Measurements from ENCODE around the gene SLC7A14. TPM values are rescaled to one million over a fixed set of nuclear protein-coding genes. Genes with fewer than 3 reads are reported as not detected.

The SLC7A14 gene
- total RNA-seq, 1 donor from 2014 or later = 0.07 TPM

- no peaks in the 10 kb centered on the region for H3K4me1 Mint-ChIP-seq
- no peak overlapping the region for H3K27ac Mint-ChIP-seq (ENCODE audit: unreplicated experiment)
- no peaks in the 10 kb centered on the region for H3K9me3 Mint-ChIP-seq
- no peak for TF ChIP-seq CTCF (conservative IDR thresholded peaks at IDR 0.05)
- no peaks in the 10 kb centered on the region for H3K27me3 Mint-ChIP-seq (ENCODE audit: low read depth)
- no peaks in the 10 kb centered on the region for H3K36me3 Mint-ChIP-seq (ENCODE audit: low read depth)
- H3K4me3 Mint-ChIP-seq = no peak overlapping the region
- DNase-seq (ENCODE audit: low read depth, low spot score) = no peak
These were observed 92.1 kb downstream of the SLC7A14 start for GRCh38 chr3:170493712-170494182.

GRCh38 chr3:170491901-170492300 is 94.0 kb downstream of the SLC7A14 start:
- no peaks in the 10 kb centered on the region for H3K9me3 Mint-ChIP-seq
- DNase-seq (ENCODE audit: low read depth, low spot score) = no peak

GRCh38 chr3:170490828-170491560 is 94.9 kb downstream of the SLC7A14 start:
- Mint-ChIP-seq H3K36me3 (ENCODE audit: low read depth) (no peaks in the 10 kb centered on the region), H3K27ac (ENCODE audit: unreplicated experiment) (no peak overlapping the region), H3K4me3 (no peak overlapping the region), H3K9me3 (no peaks in the 10 kb centered on the region), H3K27me3 (ENCODE audit: low read depth) (no peaks in the 10 kb centered on the region), H3K4me1 (peaks cover 12% of the 10 kb centered on the region)
- DNase-seq (ENCODE audit: low read depth, low spot score) = no peak
- TF ChIP-seq CTCF (conservative IDR thresholded peaks at IDR 0.05) = no peak

More at GRCh38 chr3:170491901-170492300, 94.0 kb downstream of the SLC7A14 start:
- H3K36me3 Mint-ChIP-seq (ENCODE audit: low read depth) = no peaks in the 10 kb centered on the region
- H3K27ac Mint-ChIP-seq (ENCODE audit: unreplicated experiment) = no peak overlapping the region
- no peaks in the 10 kb centered on the region for H3K27me3 Mint-ChIP-seq (ENCODE audit: low read depth)
- peaks cover 3% of the 10 kb centered on the region for H3K4me1 Mint-ChIP-seq
- TF ChIP-seq CTCF (conservative IDR thresholded peaks at IDR 0.05) = no peak
- H3K4me3 Mint-ChIP-seq = no peak overlapping the region

GRCh38 chr3:170488802-170489201 is 97.1 kb downstream of the SLC7A14 start:
- no peak overlapping the region for H3K4me3 Mint-ChIP-seq
- DNase-seq (ENCODE audit: low read depth, low spot score) = no peak
- no peaks in the 10 kb centered on the region for H3K36me3 Mint-ChIP-seq (ENCODE audit: low read depth)
- H3K4me1 Mint-ChIP-seq = peaks cover 20% of the 10 kb centered on the region
- H3K27me3 Mint-ChIP-seq (ENCODE audit: low read depth) = no peaks in the 10 kb centered on the region
- TF ChIP-seq CTCF (conservative IDR thresholded peaks at IDR 0.05) = no peak
- no peak overlapping the region for H3K27ac Mint-ChIP-seq (ENCODE audit: unreplicated experiment)
- no peaks in the 10 kb centered on the region for H3K9me3 Mint-ChIP-seq

- H3K4me3 Mint-ChIP-seq = no peak overlapping the region
- H3K27ac Mint-ChIP-seq (ENCODE audit: unreplicated experiment) = no peak overlapping the region
- no peaks in the 10 kb centered on the region for H3K9me3 Mint-ChIP-seq
- no peak for TF ChIP-seq CTCF (conservative IDR thresholded peaks at IDR 0.05)
- H3K4me1 Mint-ChIP-seq = peaks cover 20% of the 10 kb centered on the region
- no peak for DNase-seq (ENCODE audit: low read depth, low spot score)
- no peaks in the 10 kb centered on the region for H3K27me3 Mint-ChIP-seq (ENCODE audit: low read depth)
- no peaks in the 10 kb centered on the region for H3K36me3 Mint-ChIP-seq (ENCODE audit: low read depth)
These were observed 98.8 kb downstream of the SLC7A14 start for GRCh38 chr3:170487031-170487430.

All from neural crest cell (in vitro differentiated cells).